Measurements from ENCODE around the gene NEUROD2.
"Not testable (repeated sequence)": the region's sequence is repeated elsewhere in the genome, so short reads cannot be mapped to it uniquely, and the experiment has no call there.

Gene NEUROD2

DNA sequence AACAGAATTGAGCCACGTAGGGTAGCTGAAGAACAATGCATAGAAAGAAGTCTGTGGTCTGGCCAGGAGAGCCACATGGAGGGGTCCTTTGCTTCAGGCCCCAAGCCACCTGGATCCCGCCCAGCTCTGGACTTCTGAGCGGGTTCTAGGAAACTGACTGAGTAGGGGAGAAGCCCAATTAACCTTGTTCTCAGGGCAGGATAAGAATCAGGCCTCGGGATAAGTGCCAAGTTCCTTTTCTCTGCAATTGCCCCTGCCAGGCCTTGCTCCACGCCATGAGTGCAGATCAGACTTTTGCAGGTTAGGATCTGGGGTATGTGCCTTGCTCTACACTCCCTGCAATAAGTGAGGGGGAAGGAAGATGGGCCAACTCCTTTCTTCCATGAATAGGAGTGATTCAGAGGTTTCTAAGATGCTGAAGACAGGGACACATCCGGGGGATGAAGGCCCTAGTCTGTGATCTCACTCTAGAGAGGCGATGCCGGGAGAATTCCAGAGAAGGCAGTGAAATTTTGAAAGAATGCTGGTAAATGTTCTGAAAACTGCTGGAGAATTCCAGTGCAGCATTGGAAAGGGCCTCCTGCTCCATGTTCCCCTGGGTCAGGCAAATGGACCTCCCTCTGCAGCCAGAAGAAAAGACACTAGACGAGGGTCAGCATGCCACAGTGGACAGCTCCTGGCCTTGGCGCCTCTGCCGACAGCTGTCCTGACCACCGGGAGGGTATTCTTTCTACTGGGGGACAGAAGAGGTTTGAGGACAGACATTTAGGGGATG lies 5.8 kb downstream of the NEUROD2 start:
- DNase-seq: no peak

DNA sequence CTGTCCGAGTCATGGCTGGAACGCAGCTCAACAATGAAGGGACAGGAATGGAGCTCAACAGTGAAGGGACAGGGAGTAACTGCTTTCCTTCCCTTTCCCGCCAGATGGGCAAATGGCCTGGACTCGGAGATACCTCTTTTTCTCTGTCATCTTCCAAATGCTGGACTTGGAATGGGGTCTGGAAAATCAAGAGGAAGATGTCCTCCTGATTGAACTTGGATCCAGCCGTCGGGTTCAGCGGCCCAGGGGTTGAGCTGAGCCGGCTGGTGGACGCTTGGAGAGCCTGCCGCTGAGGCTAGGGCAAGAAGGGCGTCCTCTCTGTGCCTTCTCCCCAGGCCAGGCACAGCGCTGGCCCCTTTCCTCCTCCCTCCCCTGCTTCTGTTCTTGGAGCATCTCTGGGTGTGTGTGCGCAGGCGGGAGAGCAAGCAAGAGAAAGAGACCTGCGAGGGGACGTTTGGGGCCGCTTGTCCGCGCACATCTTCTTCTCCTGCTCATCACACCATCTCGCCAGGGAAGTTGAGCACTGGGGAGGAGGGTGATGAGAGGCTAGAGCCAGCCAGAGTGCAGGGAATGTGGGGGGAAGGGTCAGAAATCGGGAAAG lies 6.6 kb downstream of the NEUROD2 start:
- no peak for DNase-seq

DNA sequence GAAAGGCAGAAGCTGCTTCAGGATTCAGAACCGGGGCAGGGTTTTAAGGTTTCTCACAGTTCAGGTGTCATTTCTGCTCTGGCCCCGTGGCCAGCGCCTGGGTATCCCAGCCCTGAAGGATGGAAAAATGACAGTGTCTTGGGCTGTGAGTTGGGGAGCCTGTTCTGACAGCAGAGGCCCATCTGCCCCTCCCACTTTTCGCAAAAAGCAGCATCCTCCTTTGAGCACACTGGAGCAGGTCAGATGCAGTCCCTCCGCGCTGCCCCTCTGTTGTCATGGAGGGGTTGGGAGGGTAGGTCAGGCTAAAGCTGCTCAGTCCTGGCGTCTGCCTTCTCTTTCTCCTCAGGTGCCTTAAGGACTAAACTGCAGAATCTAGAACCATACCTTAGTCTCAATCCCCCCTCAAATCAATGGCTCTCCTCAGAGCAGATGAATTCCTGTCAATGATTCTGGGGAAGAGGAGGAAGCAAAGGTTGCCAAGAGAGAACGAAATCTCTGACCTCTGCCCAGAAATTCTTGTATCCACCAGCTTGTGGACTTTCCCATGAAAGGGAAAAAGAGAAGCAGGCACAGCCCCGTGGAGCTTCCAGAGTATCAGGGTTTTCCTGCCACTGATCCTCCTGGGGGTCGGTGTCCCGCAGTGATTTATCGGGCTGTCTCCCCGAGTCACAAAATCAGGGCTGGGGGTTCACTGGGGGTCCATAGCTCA lies 7.3 kb downstream of the NEUROD2 start:
- DNase-seq: no peak

DNA sequence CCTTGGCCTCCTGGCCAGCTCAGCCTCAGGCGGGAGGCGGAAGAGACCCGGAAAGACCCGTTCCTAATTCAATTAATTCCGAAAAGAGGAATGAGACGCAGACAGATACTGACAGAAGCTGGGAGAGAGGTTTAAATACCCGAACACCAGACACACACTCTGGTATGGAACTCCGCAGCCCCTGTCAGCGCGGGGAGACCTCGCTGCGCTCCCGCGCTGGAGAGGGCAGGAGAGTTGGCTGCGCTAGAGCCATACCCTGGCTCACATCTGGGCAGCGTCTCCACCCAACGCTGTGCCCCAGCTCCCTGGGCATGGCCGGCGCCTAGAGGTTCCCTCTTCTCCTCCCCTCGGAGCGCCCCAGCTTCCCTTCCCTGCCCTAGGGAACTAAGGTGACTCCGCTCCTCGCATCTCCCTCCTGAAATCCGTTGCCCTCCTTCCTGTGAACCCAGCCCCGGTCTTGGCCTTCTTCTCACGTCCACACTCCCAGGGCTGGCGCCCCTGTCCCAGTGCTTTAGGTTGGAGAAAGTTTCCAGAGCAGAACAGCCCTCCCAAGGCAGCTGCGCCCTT lies 8.0 kb downstream of the NEUROD2 start:
- DNase-seq: no peak

DNA sequence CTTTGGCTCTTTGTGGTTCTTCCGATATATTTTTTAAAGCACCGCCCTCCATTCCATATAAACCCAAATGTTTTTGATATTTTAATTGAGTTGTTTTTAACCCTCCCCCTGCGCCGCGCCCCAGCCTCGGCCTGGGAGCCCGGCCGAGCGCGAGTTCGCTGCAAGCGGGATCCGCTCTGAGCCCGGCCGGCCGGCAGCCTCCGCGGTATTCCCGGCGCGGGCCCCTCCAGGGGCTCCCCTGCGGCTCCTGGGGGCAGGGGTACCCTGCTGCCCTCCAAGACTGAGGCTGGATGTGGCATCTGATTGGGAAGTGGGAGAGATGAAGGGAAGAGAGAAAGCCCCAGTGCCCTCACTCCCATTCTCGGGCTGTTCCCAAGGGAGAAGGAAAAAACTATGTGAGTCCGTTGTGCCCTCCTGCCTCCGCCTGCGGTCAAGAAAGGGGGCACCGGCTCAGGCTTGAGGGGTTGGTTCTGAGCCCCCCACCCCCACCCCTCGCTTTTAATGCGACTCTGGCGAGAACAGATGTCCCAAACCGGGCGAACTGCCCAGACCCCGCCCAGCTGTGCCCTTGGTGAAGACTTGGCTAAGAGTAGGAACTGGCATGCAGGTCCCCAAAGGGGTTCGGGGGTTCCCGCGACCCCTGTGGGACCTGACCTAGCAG lies 8.6 kb downstream of the NEUROD2 start:
- no peak for DNase-seq

DNA sequence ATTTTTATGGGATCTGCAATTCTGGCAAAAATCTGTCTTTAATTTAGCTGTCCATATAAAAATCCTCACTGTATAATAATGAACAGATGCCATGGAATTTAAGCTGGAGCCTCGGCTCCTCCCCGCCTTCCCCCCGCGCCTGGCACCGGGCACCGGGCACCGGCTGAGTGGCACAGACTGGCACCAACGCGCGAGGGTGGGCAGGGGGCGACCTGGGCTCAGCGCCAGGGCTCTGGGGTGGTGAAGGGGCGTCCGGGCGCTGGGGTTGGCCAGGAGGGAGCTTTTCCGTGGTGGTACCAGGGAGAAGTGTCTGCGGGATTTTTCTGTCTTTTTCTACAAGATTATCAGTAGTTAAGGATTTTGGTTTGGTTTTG lies 9.1 kb downstream of the NEUROD2 start:
- no peak for DNase-seq

DNA sequence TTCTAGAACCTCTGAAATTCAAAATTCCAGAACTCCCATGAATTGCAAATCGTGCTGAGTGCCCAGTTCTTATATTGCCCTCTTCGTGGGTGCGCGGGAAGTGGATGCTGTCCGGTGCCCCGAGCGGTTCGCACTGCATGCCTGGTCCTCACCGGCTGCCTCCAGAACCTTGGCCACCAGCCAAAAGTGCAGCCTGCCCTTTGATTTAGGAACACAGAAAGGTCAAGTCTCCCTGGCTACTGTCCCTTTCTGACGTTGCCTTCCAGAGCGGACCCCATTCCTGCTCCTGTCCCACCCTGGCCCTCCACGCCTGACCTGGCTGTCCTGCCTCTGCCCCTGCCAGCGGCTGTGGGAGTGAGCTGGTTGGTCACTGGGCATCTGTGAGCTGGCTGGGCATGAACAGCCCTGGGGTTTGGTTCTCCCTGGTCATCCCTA lies 9.7 kb downstream of the NEUROD2 start:
- no peak for DNase-seq

DNA sequence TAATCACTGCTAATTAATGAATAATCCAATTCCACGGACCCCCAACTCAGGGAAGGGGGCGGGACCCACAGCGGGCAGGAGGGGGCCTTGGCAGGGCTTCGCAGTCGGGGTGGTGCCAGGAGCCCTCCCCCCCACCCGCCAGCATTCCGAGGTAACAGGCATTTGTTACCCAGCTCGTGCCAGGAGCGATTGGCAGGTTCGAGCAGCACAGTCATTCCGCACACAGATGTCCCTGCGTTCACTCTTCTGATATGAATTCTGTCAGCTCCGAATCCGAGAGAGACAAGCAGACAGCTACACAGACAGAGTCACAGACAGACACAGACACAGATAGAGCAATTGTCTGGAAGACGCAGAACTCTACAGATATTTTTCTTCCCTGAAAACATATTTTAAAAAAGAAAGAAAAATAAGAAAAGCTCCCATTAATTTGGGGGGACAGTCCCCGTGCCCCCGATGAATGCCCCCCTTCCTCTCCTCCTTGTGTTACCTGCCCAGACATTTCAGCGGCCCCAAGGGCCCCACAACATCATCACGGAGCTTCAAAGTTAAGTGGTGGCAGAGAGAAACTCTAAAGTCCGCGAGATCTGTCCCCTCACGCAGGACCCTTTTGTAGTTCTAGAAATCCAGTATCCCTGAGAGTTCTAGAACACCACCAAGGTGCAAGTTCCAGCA lies 10.2 kb downstream of the NEUROD2 start:
- DNase-seq: no peak

DNA sequence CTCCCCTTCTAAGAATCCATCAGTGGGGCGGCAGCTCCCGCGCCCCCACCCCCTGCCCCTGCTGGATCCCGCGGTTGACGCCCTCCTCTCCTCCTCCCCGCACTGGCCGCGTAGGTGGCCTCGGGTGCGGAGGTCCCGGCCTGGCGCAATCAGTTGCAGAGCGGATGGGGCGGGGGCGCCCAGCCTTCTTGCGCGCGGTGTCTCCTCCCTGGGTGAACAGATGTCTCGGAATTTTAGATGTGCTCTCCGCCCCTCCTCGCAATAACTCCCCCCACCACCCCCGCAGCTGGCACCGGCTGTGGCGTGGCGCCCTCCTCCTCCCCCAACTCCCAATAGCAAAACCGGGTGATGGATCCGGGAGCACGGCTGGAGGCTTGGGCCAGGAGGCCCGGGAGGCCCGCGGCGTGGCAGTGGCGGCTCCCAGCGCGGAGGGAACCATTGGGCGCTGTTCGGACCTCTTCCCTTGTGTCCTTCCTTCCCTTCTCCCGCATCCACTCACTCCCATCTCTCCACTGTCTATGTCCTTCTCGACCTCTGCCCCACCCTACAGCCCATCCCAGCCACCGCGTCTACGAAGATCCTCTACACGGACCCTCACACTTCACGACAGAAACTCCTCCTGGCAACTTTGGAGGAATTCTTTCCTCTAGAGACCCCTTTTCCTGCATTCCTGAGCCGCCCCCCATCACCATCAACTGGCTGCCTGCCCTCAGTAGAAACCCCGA lies 11.0 kb downstream of the NEUROD2 start:
- no peak for DNase-seq

DNA sequence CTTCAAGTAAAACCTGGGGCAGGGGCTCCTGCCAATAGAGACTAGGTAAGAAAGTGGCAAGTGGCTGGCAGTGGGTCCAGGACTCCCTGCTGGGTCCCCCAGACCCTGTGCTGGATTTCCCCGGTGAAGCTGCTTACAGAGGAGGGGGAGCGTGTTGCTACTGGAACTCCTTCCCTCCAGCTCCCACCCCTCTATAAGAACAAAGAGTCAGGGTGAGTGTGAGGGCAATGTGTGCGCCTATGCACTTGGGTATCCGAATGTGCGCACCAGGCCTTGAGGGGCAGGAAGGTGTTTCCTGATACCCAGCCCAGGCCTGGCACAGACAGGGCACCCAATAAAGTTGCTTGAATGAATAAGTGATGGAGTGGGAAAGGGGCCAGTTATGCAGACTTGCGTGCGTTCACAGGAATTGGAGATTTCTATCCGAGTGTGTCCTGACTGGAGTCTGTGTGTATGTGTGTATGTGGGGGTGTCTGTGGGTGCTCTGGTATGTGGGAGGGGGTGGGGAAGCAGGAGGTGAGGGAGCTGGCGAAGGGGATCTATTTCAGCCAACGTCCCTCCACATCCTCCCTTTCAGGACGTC lies 11.7 kb downstream of the NEUROD2 start:
- DNase-seq: no peak

DNA sequence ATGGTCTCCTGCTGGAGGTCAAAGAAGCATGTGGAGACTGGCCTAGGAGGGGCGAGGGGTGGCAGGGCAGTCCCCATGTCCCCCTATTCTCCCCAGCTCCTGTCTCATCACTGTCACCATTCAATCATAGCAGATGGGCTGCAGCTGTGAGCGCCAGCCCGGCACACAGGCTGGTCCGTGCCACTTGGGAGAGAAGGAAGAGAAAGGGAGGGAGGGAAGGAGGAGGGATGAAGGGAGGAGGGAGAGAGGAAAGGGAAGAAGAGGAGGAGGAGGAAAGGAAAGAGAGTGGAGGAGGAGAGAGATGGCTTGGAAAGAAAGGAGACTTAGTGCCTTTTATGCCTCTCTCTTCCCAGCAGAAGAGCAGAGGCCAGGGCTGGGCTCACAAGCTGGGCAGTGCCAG lies 12.4 kb downstream of the NEUROD2 start:
- DNase-seq: no peak

DNA sequence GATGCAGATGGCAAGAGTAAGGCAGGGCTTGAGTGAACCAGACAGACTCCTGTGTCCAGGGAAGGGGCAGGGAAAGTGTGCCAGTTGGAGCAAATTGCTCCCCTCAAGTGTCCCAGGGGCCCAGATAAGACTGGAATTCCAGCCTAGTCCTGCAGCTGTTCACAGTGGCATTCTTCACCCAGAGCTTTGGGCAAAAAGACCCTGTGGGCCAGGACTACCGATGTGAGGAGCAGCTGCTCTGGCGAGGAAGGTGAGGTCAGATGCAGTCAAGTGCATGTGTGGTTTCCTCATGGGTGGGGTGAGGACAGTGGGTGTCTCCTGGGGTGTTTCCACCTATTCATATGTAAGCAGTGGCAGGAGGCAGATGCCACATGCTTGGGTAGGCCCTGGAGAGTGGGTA lies 14.3 kb downstream of the NEUROD2 start:
- DNase-seq: no peak

DNA sequence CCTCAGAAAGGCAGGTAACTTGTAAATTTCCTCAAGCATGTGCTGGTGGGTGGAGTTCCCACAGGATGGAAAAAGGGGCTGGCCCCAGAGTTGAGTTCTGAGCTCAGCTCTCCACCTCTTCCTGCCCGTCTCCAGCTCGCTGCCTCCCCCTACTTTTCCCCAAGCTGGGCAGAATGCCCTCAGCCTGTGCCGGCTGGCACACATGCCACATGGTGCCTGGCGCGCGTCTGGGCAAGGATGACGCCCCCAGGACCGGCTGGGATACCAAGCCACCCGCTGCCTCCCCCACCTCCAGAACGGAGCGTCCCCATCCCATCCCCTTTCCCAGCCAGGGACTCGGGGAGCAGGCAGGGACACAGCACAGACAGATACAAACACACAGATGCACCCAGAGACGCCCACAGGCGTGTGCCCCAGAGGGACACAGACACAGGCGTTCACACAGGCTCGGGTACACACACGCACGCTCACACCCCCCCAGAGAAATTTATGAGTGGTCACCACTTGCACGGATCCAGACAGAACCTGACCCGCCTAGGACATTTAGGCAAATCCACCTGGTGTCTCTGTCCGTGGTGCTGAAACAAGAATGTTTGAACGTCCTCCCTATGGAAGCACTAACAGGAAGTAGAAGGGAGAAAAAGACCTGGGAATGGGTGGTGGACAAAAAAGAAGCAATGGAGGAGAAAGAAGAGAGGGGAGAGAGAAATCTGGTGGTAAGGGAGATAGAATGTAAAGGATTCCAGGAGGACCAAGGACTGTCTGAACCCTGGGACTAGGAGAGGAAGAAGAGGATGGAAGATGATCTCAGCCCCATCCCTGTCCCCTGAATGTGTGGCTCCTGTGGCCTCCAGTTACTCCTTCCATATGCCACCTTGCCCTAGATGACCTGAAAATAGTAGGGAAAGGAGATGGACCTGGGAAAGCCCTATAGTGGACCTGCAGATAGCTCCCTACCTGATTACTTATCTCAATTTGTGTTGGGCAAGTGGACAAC lies 15.5 kb downstream of the NEUROD2 start:
- no peak for DNase-seq

DNA sequence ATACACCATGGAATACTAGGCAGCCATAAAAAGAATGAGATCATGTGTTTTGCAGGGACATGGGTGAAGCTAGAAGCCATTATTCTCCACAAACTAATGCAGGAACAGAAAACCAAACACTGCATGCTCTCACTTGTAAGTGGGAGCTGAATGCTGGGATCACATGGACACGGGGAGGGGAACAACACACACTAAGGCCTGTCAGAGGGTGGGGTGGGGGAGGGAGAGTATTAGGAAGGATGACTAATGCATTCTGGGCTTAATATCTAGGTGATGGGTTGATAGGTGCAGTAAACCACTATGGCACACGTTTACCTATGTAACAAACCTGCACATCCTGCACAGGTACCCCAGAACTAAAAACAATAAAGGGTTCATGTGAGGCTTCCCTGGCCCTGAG lies 17.5 kb downstream of the NEUROD2 start:
- not testable (repeated sequence) for DNase-seq

DNA sequence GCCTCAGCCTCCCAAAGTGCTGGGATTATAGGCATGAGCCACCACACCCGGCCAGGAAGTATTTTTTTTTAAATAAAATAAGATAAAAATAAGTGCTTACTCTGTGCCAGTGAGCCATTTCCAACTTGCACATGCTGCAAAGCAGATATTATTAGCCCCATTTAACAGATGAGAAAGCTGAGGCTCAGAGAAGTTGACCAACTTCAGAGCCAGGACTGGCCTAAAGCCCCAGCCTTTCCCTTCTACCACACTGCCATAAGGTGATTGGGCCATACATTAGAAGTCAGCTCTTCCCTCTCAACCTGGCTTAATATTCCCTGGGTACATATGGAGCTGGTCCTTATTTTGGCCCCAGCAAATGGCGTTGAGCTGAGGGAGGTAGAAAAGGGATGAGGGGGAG lies 25.1 kb downstream of the NEUROD2 start:
- no peak for DNase-seq

DNA sequence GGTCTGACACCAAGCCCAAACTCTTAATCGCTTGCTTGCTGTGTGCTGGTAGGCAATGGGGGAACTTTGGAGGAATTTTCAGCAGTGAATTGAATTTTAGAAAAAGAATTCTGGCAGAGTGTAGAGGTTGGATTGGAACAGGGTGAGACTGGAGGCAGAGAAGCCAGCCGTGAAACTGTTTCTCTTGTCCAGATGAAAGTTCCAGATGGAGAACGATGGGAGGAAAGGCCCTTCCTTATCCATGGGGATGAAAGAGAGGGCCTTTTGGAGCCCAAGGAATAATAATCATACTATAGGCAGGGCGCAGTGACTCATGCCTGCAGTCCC lies 26.0 kb downstream of the NEUROD2 start:
- DNase-seq: no peak

DNA sequence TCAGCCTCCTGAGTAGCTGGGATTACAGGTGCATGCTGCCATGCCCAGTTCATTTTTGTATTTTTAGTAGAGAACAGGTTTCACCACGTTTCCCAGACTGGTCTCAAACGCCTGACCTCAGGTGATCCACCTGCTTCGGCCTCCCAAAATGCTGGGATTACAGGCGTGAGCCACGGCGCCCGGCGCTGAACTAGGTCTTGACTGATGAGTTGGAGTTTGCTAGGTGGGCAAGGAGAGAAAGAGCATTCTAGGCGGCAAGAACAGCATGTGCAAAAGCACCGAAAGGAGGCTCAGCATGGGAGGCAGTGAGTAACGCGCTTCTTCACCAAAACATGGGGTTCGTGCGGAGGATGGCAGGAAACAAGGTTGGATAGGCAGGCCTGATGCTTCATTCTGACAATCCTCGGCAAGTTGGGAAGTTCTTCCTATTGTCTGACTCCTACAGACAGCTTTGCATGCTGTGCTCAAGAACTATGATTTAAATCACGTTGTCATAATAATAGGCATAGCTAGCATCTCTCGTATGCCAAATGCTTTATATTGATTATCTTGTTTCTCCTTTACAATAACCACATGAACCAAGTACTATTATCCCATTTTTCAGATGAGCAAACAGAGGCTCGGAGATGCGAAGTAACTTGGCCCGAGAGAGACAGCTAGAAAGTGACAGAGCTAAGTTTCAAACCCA lies 26.5 kb downstream of the NEUROD2 start:
- no peak for DNase-seq

DNA sequence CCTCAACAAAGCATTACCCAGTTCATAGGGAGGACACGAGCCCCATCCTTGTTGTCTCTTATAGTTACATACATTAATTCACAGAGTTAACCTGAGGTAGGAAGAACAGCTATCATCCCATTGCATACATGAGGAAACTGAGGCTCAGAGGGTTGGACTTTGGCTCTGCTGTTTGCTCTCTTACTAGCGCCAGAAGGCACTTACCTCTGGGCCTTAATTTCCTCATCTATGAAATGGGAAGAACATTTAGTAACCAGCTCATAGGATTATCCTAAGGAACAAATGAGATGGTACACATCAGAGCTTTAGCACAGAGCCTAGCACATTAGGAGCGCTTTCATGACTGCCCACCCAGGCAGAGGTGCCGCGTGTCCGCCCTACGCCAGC lies 27.6 kb downstream of the NEUROD2 start:
- no peak for DNase-seq

DNA sequence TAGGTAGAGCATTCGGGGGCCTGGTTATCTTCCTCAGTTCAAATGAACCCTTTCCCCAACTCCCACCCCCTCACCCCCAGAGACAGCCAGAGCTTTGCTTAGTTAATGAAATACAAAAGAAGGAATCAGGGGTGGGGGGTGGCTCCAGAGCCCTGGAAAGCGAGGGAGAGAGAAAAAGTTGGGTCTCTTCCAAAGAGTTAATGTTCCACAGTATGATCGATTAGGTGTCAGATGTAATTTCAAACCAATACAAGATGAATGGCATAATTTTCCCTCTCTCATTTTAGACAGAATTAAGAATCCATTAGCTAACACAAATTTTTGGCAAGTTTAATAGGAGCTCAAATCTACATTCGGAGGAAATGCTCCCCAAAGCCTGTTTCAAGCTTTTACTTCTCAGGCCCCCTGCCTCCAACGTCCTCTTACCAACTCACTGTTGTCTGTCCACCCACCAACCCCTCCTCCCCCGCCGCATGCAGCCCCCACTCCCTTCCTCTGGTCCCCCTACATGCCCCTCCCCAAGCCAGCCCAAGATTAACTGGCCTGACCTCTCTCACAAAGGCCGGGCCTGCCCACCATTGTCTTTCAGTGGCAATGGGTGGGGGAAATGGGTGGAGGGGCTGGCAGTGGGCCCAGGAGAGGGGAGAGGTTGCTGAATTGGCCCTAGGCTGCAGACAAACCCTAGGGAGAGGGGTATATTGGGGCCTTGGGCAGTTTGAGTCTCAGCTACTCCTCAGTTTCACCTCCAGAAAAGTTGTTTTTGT lies 28.2 kb downstream of the NEUROD2 start:
- no peak for DNase-seq
